Pons (tissue), 1 donor: ENCODE measurements around the gene CASP10.
"Not testable (repeated sequence)": the region's sequence is repeated elsewhere in the genome, so short reads cannot be mapped to it uniquely, and the experiment has no call there.

ENCODE experiments used
- DNase-seq: peaks from one replicate; pipeline ENCODE4 v3.0.0-alpha.2; 2016; ENCODE audit warnings: low spot score

The CASP10 gene, protein sequence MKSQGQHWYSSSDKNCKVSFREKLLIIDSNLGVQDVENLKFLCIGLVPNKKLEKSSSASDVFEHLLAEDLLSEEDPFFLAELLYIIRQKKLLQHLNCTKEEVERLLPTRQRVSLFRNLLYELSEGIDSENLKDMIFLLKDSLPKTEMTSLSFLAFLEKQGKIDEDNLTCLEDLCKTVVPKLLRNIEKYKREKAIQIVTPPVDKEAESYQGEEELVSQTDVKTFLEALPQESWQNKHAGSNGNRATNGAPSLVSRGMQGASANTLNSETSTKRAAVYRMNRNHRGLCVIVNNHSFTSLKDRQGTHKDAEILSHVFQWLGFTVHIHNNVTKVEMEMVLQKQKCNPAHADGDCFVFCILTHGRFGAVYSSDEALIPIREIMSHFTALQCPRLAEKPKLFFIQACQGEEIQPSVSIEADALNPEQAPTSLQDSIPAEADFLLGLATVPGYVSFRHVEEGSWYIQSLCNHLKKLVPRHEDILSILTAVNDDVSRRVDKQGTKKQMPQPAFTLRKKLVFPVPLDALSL

DNA sequence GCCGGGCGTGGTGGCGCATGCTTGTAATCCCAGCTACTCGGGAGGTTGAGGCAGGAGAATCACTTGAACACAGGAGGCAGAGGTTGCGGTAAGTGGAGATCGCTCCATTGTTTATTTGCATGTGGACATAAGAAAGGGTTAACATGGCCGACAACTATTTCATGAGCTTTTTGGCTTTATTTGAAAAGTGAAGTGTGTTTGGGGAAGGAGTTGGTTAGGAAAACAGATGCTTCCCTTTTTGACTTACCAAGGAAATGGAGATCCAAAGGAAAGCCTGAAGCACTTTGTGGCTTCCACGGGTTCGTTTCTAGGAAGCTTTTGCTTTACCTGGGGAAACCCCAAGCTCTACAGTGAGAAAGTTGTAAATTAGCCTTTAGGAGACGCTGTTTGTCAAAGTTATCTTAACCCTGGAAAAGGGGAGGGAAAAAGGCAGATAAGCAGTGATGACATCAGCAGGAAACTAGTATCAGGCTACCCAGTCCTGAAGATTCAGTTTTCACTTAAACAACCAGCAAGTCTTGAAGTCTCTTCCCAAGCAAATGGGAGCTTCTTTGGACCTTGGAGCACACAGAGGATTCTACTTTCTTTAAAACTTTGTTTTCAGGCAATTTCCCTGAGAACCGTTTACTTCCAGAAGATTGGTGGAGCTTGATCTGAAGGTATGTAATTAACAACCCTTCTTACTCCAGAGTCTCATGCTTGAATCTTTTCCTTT is at the start of gene CASP10:
TSS of gene CASP10 (plus strand) at position 492 of the 715 bp plus-strand sequence. CDS start 2,637 bp downstream, outside the sequence.
- DNase-seq, result peak; percentile 77

DNA sequence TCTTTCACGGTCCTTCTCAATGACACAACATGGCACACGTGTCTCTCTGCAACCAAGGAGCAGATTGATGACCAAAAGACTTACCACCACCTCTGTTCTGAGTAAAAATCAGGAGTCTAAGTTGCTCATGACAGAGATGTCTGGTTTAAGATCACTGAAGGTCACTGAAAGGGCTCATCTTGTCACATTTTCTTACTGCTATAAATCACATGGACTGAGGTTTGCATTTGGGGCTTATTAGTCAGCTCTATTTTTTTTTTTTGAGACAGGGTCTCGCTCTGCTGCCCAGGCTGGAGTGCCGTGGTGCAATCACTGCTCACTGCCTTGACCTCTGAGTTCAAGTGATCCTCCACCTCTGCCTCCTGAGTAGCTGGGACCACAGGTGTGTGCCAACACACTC is 47.6 kb upstream of the CASP10 start:
- no peak for DNase-seq

GRCh38 chr2:201136889-201137321 is 46.0 kb upstream of the CASP10 start:
- DNase-seq, result no peak

GRCh38 chr2:201137505-201138400 is 45.2 kb upstream of the CASP10 start:
- DNase-seq, result no peak

- DNase-seq, result no peak
Observed at GRCh38 chr2:201138401-201138970, 44.5 kb upstream of the CASP10 start.

DNA sequence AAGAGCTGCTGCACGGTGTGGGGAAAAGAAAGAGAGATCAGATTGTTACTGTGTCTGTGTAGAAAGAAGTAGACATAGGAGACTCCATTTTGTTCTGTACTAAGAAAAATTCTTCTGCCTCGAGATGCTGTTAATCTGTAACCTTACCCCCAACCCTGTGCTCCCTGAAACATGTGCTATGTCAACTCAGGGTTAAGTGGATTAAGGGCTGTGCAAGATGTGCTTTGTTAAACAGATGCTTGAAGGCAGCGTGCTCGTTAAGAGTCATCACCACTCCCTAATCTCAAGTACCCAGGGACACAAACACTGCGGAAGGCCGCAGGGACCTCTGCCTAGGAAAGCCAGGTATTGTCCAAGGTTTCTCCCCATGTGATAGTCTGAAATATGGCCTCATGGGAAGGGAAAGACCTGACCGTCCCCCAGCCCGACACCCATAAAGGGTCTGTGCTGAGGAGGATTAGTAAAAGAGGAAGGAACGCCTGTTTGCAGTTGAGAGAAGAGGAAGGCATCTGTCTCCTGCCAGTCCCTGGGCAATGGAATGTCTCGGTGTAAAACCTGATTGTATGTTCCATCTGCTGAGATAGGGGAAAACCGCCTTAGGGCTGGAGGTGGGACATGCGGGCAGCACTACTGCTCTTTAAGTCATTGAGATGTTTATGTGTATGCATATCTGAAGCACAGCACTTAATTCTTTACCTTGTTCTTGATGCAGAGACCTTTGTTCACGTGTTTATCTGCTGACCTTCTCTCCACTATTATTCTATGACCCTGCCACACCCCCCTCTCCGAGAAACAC is 43.8 kb upstream of the CASP10 start:
- DNase-seq, result not testable (repeated sequence)

GRCh38 chr2:201139836-201140604 is 42.9 kb upstream of the CASP10 start:
- DNase-seq, result no peak

DNA sequence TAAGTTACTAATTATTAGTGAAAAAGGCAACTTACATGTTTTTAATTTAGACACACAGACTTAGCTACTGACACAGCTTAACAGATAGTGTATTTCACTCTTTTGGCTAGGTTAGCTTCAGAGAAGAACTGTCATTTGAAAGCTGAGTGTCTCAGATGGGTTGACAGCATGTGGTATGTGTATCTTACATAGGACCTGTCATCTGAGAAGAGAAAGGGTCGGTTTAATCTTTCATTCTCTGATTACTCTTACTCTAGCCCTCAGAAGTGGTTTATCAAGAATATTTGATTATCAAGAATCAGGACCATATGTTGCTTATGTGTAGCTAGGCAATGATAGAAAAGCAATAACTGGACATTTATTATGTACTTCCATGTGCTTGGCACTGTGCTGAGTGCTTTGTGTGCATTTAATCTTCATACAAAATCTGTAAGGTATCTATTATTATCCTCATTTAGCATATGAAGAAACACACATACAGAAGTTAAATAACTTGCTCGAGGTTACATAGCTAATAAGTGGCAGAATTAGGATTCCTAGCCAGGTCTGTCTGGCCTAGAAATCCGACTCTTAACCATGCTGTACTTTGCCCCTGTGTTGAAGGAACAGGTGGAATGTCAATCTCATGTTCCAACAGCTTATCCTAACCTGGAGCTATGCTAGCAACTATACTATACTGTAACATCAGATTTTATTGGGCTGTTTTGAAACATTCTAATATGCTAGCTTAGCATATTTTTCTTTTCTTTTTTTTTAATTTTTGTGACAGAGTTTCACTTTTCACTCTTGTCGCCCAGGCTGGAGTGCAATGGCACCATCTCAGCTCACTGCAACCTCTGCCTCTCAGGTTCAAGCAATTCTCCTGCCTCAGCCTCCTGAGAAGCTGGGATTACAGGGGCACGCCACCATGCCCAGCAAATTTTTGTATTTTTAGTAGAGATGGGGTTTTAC is 38.6 kb upstream of the CASP10 start:
- DNase-seq, result no peak

- DNase-seq, result no peak
Observed at GRCh38 chr2:201148434-201148990, 34.4 kb upstream of the CASP10 start.

GRCh38 chr2:201149064-201149820 is 33.7 kb upstream of the CASP10 start:
- DNase-seq, result peak; percentile 46

- DNase-seq, result not testable (repeated sequence)
Observed at GRCh38 chr2:201149821-201150165, 33.1 kb upstream of the CASP10 start.

DNA sequence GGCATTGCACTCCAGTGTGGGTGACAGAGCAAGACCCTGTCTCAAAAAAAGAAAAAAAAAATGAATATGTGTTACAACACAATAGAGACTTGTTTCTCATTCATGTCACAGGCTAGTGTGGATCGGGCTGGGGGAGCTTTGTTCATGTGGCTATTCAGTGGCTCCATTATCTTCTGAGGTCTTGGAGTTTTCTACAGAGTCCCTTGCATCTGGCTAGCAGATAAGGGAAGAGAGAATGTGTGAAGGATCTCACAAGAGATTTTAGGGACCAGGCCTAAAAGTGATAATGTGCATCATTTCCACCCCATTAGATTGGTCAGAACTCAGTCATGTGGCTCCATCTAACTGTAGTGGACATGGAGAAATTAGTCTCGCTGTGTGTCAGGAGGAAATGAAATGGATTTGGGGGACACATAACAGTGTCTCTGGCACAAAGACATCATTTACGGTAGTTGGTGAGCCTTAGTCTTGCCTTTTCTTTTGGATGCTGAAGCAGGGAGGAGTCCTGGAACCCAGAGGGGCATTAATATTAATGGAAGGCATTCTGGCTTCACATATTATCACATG is 32.4 kb upstream of the CASP10 start:
- DNase-seq, result no peak

- DNase-seq, result no peak
Observed at GRCh38 chr2:201151127-201151981, 31.6 kb upstream of the CASP10 start.

- no peak for DNase-seq
Observed at GRCh38 chr2:201152517-201152916, 30.4 kb upstream of the CASP10 start.

DNA sequence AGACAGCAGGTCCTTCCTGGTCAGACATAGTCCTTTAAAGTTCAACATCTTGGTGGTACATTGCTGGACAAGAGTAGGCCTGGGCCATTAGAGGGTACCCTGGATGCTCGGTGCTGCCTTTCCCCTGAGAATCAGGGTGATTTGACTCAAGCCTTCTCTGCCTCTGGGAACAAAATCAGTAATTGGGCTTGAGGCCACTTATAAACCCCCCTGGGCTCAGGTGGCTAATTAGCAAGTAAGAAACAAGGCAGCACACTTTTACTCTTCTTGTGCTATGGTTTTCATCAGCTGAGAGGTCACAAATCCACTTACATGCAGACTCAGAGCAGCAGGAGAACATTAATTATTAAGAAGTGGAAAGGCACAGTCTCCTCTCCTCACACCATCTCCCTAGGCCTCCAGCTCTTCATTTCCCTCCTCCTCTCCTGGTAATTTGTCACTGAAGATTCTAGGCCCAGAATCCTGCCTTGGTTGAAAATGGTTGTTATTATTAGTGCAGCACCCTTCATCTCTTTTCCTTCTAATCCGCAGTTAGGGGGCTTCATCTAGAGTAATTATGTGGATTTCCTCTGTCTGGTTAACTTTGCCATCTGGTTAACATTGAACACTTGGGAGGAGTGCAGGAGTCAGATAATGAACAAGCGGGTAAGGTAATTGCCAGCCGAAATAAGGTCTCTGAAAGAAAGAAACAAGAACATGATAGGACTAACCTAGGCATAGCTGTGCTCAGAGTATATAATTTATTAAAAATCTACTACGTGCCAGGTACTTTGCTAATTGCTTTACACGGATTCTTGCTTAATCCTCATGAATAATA is 29.7 kb upstream of the CASP10 start:
- no peak for DNase-seq
